Dedifferentiated amniotic fluid mesenchymal stem cell (primary cell): ENCODE measurements around the gene DNAAF6.

Experiments
- DNase-seq: peaks from one replicate; pipeline ENCODE4 v3.0.0-alpha.2; 2016; ENCODE audit errors: extremely low spot score

Gene DNAAF6

GRCh38 chrX:107293056-107293455 lies 86.6 kb downstream of the DNAAF6 start:
- no peak for DNase-seq
